GM12875 (cell line): Measurements from ENCODE around the gene ARID1A.

Source experiments
- H3K4me3 ChIP-seq: one replicate; pipeline ENCODE4 v1.5.1; 2011; ENCODE audit warnings: low read depth, low read length, control low read depth
- TF ChIP-seq, protein P1 (sequence below): IDR thresholded peaks from 2 replicates; pipeline ENCODE4 v1.5.1; 2011; ENCODE audit warnings: low read depth, mild to moderate bottlenecking, control low read depth, inconsistent platforms, low read length, moderate library complexity, borderline replicate concordance; ENCODE audit not compliant: insufficient read depth

ARID1A gene

GRCh38 chr1:26694638-26695355, 1.0 kb upstream of the ARID1A start:
- peak overlapping the region; percentile 79 for H3K4me3 ChIP-seq
- TF ChIP-seq, protein P1, sequence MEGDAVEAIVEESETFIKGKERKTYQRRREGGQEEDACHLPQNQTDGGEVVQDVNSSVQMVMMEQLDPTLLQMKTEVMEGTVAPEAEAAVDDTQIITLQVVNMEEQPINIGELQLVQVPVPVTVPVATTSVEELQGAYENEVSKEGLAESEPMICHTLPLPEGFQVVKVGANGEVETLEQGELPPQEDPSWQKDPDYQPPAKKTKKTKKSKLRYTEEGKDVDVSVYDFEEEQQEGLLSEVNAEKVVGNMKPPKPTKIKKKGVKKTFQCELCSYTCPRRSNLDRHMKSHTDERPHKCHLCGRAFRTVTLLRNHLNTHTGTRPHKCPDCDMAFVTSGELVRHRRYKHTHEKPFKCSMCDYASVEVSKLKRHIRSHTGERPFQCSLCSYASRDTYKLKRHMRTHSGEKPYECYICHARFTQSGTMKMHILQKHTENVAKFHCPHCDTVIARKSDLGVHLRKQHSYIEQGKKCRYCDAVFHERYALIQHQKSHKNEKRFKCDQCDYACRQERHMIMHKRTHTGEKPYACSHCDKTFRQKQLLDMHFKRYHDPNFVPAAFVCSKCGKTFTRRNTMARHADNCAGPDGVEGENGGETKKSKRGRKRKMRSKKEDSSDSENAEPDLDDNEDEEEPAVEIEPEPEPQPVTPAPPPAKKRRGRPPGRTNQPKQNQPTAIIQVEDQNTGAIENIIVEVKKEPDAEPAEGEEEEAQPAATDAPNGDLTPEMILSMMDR: no peak

DNA sequence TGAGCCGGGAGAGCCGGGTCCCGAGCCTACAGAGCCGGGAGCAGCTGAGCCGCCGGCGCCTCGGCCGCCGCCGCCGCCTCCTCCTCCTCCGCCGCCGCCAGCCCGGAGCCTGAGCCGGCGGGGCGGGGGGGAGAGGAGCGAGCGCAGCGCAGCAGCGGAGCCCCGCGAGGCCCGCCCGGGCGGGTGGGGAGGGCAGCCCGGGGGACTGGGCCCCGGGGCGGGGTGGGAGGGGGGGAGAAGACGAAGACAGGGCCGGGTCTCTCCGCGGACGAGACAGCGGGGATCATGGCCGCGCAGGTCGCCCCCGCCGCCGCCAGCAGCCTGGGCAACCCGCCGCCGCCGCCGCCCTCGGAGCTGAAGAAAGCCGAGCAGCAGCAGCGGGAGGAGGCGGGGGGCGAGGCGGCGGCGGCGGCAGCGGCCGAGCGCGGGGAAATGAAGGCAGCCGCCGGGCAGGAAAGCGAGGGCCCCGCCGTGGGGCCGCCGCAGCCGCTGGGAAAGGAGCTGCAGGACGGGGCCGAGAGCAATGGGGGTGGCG, 371 bp downstream of the ARID1A start:
- H3K4me3 ChIP-seq: peak overlapping the region; percentile 79
- TF ChIP-seq, protein P1: no peak

- TF ChIP-seq, protein P1: no peak
- peak overlapping the region; percentile 79 for H3K4me3 ChIP-seq
Observed at GRCh38 chr1:26696654-26697430, 1.0 kb downstream of the ARID1A start.

- peak overlapping the region; percentile 79 for H3K4me3 ChIP-seq
- TF ChIP-seq, protein P1: no peak
Observed at GRCh38 chr1:26697431-26697977, 1.7 kb downstream of the ARID1A start.

DNA sequence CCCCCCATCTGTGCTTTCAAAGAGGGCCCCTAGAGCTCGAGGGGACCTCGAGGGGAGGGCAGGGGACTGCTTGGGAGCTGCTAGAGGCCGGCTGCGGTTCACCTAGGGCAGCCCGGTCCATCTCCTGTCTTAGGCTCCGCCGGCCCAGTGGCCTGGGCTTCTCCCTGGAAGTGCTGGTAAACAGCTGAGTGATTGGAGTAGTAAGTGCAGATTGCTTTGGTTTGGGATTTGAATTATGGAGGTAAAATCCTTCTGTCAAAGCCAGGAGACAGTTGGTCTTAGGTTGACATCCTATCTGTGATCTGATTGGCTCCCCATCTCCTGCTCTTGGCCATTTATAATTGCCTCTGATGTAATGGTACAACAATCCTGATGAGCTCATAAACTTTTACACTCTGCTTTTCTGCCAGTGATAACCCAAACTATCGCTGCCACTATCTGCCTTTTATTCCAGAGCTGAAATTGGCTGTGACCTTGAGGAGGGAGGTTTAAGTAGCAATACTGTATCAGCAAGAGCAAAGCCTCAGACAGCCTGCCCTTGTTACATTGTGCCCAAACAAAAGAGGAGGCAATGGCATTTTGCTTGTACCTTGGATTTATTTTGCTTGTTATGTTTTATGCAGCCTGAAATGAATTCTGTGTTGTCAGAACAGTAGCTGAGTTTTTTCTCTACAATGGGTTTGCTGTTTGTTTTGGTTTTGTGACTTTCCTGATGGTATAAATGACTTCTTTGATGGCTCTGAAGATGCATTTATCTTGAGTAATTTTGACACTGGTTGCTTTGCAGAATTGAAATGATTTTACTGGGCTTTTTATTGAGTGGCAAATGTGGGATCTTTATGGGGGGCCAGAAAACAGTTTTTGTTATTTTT, 2.4 kb downstream of the ARID1A start:
- peak overlapping the region; percentile 79 for H3K4me3 ChIP-seq
- TF ChIP-seq, protein P1: no peak

GRCh38 chr1:26700711-26701110, 4.9 kb downstream of the ARID1A start:
- TF ChIP-seq, protein P1: no peak
- H3K4me3 ChIP-seq: peak overlapping the region; percentile 5
